ENCODE results near the gene KCNG2. TPM values are rescaled to one million over a fixed set of nuclear protein-coding genes. Genes with fewer than 3 reads are reported as not detected.

Gene KCNG2
- total RNA-seq, 1 donor from 2014 or later: 0.51 TPM

Other genes with a start within 250 kb of the KCNG2 start
- gene CTDP1, start 118.1 kb upstream of the KCNG2 start, total RNA-seq: 20.8 TPM
- gene SLC66A2, start 153.7 kb downstream of the KCNG2 start, total RNA-seq: 85.9 TPM
- 18.8 TPM for gene HSBP1L1, start 166.7 kb downstream of the KCNG2 start, total RNA-seq
- gene TXNL4A, start 190.6 kb downstream of the KCNG2 start, total RNA-seq: 107 TPM
- 31.7 TPM for gene RBFA, start 236.5 kb downstream of the KCNG2 start, total RNA-seq

Data from mesenteric fat pad (tissue), 1 donor.